IPS-15b (cell line): ENCODE measurements around the gene COG3.

ENCODE experiments used
- H3K27me3 ChIP-seq: one replicate; pipeline ENCODE4 v1.6.1; 2013; ENCODE audit warnings: low read length; ENCODE audit not compliant: control insufficient read depth, insufficient read depth
- H3K36me3 ChIP-seq: one replicate; pipeline ENCODE4 v1.6.1; 2013; ENCODE audit warnings: low read length; ENCODE audit not compliant: control insufficient read depth, insufficient read depth
- H3K4me1 ChIP-seq: one replicate; pipeline ENCODE4 v1.6.1; 2013; ENCODE audit warnings: mild to moderate bottlenecking, low read length; ENCODE audit not compliant: control insufficient read depth, insufficient read depth
- H3K4me3 ChIP-seq: one replicate; pipeline ENCODE4 v1.5.1; 2013; ENCODE audit warnings: low read depth, low read length
- H3K9ac ChIP-seq: one replicate; pipeline ENCODE4 v1.6.1; 2013; ENCODE audit warnings: low read depth, mild to moderate bottlenecking, low read length
- H3K9me3 ChIP-seq: one replicate; pipeline ENCODE4 v1.6.1; 2013; ENCODE audit warnings: mild to moderate bottlenecking, low read length; ENCODE audit not compliant: control insufficient read depth, insufficient read depth

COG3 gene

DNA sequence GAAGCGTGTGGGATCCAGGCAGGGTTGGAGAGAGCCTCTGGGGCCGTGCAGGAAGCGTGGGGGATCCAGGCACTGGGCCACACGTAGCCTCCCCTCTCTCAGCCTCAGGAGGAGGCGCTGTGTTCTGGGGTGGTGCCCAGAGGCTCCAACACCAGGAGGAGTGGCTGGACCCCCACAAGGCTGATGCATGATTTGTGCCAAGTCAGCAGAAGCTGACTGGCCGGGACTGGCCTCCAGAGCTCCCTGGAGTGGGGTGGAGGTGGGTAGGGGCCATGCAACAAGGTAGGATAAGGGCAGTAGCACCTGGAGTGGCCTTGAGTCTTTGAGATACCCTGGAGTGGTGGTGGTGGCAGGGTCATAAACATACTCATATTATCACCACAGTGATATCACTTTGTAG, 75.5 kb downstream of the COG3 start:
- no peak overlapping the region for H3K4me3 ChIP-seq
- no peaks in the 10 kb centered on the region for H3K4me1 ChIP-seq
- no peak overlapping the region for H3K9ac ChIP-seq
- no peaks in the 10 kb centered on the region for H3K27me3 ChIP-seq
- H3K9me3 ChIP-seq: no peaks in the 10 kb centered on the region
- no peaks in the 10 kb centered on the region for H3K36me3 ChIP-seq

DNA sequence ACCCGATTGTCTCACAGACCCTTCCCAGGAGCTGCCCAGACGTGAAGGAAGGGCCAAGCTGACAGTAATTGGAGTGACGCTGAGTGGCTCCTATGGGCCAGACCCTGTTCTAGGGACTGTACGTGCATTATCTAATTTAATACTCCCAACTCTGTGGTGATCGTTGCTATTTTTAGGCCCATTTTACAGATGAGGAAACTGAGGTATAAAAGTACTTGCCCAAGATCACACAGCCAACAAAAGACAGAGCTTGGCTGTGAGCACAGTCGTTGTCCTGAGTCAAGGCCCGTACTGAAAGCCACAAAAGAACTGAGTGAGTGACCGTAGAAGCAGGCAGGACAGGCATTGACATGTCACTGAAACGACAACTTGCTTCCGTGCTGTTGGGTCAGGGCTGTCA, 76.1 kb downstream of the COG3 start:
- Histone ChIP-seq H3K9me3 (no peaks in the 10 kb centered on the region), H3K4me3 (no peak overlapping the region), H3K36me3 (no peaks in the 10 kb centered on the region), H3K9ac (no peak overlapping the region), H3K4me1 (no peaks in the 10 kb centered on the region), H3K27me3 (no peaks in the 10 kb centered on the region)

DNA sequence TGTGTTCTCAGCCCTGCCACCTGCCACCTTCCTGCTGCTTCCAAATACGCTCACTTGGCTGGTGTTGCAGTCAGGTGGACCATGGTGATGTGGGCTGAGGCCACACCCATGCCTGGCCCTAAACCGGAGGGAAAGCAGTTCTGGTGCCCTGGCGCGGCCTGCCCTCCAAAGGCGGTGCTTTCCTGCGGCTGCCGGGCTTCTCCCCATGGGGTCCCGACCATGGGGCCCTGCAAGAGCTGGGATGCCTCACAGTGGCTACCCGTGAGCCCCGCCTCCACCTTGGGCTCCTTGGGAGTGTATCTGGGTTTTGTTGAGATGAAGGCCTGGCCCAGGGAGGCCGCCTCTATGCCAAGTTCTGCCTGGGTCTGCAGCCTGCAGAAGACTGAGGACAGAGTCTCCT, 77.1 kb downstream of the COG3 start:
- Histone ChIP-seq H3K36me3 (no peaks in the 10 kb centered on the region), H3K4me1 (no peaks in the 10 kb centered on the region), H3K9ac (no peak overlapping the region), H3K27me3 (no peaks in the 10 kb centered on the region), H3K4me3 (no peak overlapping the region), H3K9me3 (no peaks in the 10 kb centered on the region)

DNA sequence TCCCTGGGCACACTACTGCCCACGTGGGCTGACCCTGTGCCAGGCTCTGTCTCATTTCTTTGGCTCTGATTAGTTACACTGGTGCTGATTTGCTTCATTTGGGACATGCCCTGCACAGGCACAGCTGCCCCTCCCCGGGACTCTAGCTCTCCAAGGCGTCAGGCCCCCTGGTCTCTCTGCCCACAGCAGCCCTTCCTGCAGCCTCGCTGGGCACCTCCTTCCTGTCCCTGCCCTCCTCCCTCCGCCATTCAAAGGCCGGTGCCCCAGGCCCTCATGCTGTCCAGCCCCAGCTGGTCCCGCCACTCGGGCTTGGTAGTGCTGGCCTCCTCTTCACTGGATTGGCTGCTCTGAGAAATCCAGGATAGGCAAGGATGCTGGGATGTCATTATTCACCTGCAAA, 77.7 kb downstream of the COG3 start:
- no peaks in the 10 kb centered on the region for H3K9me3 ChIP-seq
- no peak overlapping the region for H3K9ac ChIP-seq
- no peaks in the 10 kb centered on the region for H3K36me3 ChIP-seq
- no peak overlapping the region for H3K4me3 ChIP-seq
- no peaks in the 10 kb centered on the region for H3K27me3 ChIP-seq
- H3K4me1 ChIP-seq: no peaks in the 10 kb centered on the region

DNA sequence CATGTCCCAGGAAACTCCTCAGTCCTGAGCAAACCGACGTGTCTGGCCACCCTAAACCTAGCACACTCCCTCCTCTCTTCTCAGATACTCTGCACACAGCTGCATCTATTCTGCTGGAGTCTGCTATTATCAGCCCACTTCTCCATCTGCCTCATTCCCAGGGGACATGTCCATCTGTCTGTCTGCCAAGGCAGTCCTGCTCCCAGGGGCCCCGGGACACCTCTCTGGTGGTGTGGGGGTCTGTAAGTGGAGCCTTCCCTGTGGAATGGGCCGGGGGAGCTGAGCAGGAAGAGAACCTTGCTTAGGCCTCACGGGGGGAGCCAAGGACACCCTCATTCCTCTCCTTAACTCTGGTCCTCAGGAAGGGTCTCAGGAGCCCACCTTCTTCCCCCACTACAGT, 78.1 kb downstream of the COG3 start:
- Histone ChIP-seq H3K9ac (no peak overlapping the region), H3K4me3 (no peak overlapping the region), H3K4me1 (no peaks in the 10 kb centered on the region), H3K27me3 (no peaks in the 10 kb centered on the region), H3K9me3 (no peaks in the 10 kb centered on the region), H3K36me3 (no peaks in the 10 kb centered on the region)

DNA sequence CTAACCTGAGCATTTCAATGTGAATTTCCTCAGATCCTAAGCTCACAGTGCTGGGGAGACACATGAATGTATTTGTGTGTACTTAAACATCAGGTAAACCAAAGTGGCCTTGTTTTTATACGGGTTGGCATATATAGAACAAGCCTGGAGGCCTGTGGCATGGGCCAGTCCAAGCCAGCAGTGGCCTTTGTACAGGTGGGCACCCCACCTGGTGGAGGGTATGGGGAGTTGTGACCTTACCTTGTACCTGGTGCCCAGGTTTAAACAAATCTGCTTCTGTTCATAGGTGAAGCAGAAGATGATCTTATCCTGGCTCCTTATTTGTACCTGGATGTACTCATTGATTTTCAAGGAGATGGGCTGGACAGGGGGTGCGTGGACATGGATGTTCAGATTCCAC, 79.8 kb downstream of the COG3 start:
- no peak overlapping the region for H3K4me3 ChIP-seq
- no peaks in the 10 kb centered on the region for H3K4me1 ChIP-seq
- H3K27me3 ChIP-seq: no peaks in the 10 kb centered on the region
- H3K9ac ChIP-seq: no peak overlapping the region
- H3K9me3 ChIP-seq: no peaks in the 10 kb centered on the region
- H3K36me3 ChIP-seq: no peaks in the 10 kb centered on the region

DNA sequence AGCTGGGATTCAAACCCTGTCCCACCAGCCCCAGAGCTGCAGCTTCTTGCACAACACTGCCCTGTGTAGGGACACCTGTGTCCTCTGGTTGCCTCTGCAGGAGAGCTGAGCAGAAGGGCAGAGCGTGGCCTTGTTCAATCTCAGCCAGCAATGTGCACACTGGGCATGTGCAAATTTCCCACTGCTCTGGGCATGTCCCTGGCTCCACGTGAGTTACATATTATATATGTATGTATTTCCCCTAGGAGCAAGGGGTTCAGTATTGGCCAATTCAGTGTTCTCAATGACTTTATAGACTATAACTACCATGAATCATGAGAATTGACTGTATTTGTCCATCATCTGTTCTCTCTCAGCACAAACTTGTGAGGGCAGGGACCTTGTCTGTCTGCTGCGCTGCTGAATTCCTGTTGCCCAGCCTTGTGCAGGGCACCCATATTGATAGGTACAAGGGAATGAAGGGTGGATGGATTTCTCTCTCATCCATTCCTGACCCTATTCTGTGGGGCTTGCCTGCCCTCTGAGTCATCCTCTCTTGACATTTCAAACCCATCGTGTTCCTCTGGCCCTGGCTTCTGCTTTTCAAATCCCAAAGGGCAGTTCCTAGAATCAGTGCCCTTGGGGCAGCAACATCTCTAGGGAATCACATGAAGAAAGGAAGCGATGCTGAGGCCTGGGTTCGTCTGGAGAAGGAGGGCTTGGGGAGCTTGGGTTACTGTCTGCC, 81.1 kb downstream of the COG3 start:
- H3K4me3 ChIP-seq: no peak overlapping the region
- no peak overlapping the region for H3K9ac ChIP-seq
- no peaks in the 10 kb centered on the region for H3K4me1 ChIP-seq
- H3K9me3 ChIP-seq: no peaks in the 10 kb centered on the region
- no peaks in the 10 kb centered on the region for H3K36me3 ChIP-seq
- H3K27me3 ChIP-seq: no peaks in the 10 kb centered on the region

DNA sequence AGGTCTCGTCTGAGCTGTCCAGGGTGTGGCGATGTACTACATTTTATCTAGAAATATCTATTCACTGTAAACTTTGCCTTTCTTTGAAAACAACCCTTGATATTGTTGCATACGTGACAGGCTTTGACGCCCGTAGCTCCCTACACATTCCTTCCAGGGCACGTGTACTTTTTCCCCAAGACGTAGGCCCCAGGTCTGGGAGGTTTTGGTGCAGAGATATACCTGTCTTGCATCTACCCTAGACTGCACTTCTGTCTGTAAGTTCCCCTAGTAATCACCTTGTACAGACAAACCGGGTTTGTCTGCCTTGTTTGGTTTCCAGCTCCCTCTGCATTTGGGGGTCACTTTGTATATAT, 81.6 kb downstream of the COG3 start:
- Histone ChIP-seq H3K4me3 (no peak overlapping the region), H3K9ac (no peak overlapping the region), H3K9me3 (no peaks in the 10 kb centered on the region), H3K27me3 (no peaks in the 10 kb centered on the region), H3K4me1 (no peaks in the 10 kb centered on the region), H3K36me3 (no peaks in the 10 kb centered on the region)

DNA sequence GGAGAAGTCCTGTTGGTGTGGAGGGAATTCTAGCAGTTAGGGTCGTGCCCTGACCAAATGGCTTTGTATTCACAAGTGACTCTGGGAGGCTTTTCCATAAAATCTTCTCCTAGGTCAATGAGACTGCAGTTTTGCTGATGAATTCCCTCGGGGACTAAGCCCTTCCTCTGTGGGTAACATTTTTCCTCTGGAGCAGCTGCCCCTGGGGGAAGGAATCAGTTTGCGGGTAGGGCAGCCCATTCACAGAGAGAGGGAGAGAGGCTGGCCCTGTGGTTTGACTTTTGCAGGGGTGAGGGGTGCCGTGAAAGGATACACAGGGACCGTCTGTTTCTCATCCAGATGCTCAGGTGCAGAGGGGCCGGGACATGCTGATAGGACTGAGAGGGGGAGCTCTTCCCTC, 83.5 kb downstream of the COG3 start:
- H3K27me3 ChIP-seq: no peaks in the 10 kb centered on the region
- no peaks in the 10 kb centered on the region for H3K36me3 ChIP-seq
- no peak overlapping the region for H3K4me3 ChIP-seq
- H3K4me1 ChIP-seq: no peaks in the 10 kb centered on the region
- no peaks in the 10 kb centered on the region for H3K9me3 ChIP-seq
- no peak overlapping the region for H3K9ac ChIP-seq

DNA sequence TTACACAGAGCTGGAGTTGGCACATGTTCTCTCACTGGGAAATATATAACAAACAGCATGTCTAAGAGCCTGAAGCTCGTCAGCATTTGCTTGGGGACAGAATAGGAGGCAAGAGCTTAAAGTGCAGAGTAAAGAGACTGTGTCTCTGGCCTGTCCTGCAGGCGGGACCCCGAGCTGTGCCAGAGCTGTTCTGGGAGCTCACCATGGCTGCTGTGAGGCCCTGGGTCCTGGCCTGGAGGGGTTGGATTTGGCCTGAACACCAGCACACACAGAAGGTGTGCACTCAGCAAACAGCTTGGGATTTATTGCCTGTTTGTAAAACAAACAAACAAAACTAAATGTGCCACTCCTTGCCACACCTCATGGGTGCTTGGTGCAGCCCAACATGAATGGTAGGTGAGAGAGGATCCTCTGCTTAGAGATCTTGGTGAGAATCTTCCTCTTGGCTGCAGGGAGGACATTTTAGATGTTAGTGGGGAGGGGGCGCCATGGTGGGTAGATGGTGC, 89.9 kb downstream of the COG3 start:
- no peaks in the 10 kb centered on the region for H3K27me3 ChIP-seq
- no peaks in the 10 kb centered on the region for H3K36me3 ChIP-seq
- H3K9ac ChIP-seq: no peak overlapping the region
- H3K4me1 ChIP-seq: no peaks in the 10 kb centered on the region
- H3K4me3 ChIP-seq: no peak overlapping the region
- H3K9me3 ChIP-seq: no peaks in the 10 kb centered on the region

DNA sequence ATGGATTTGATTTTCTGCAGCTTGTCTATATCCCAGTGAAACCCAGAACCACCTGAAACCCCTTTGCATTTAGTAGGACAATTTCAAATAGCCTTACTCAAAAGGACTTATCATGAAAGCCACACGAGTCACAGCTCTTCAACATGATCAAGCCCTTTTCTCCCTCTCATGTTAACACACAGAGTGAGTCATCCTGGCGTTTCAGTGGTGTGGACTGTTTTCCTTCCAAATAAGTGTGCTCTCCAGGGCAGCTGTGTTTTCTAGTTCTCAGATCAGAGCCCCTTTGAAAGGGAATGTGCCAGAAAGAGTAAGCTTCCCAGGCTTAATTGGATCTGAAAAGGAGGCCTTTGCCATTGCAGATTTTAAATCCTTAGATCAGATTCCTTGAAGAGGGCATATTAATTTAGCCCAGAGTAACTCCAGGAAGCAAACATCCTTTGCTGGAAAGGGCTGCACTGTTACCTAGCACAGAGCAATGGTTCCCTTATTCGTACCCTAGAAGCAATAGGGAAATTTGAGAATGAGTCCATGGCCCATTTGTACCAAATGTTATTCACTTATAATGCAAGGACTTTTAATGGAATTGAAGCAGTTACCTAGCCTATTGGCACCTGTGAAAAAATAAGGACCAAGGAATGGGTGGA, 99.5 kb downstream of the COG3 start:
- no peaks in the 10 kb centered on the region for H3K9me3 ChIP-seq
- no peaks in the 10 kb centered on the region for H3K27me3 ChIP-seq
- H3K4me3 ChIP-seq: no peak overlapping the region
- H3K9ac ChIP-seq: no peak overlapping the region
- H3K36me3 ChIP-seq: no peaks in the 10 kb centered on the region
- H3K4me1 ChIP-seq: no peaks in the 10 kb centered on the region

DNA sequence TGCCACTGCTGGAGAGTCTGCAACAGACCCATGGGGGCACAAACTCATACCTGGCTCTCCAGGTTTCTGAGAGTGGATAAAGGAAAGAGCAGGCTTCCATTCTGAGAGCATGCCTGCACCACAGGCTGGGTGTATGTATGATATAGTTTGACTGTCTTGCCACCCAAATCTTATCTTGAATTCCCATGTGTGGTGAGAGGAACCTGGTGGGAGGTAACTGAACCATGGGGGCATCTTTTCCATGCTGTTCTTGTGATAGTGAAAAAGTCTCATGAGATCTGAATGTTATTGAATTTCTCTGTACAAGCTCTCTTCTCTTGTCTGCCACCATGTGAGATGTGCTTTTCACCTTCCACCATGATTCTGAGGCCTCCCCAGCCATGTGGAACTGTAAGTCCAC, 100.6 kb downstream of the COG3 start:
- Histone ChIP-seq H3K9ac (no peak overlapping the region), H3K27me3 (no peaks in the 10 kb centered on the region), H3K4me1 (no peaks in the 10 kb centered on the region), H3K36me3 (no peaks in the 10 kb centered on the region), H3K4me3 (no peak overlapping the region), H3K9me3 (no peaks in the 10 kb centered on the region)
